NCI-H1436 (cell line): ENCODE results near the gene CLDN20.
"Not testable (repeated sequence)": the region's sequence is repeated elsewhere in the genome, so short reads cannot be mapped to it uniquely, and the experiment has no call there.

Experiments
- DNase-seq: peaks from one replicate; lab custom pipeline; 2025; lab: John Stamatoyannopoulos, UW

The CLDN20 gene, protein sequence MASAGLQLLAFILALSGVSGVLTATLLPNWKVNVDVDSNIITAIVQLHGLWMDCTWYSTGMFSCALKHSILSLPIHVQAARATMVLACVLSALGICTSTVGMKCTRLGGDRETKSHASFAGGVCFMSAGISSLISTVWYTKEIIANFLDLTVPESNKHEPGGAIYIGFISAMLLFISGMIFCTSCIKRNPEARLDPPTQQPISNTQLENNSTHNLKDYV

DNA sequence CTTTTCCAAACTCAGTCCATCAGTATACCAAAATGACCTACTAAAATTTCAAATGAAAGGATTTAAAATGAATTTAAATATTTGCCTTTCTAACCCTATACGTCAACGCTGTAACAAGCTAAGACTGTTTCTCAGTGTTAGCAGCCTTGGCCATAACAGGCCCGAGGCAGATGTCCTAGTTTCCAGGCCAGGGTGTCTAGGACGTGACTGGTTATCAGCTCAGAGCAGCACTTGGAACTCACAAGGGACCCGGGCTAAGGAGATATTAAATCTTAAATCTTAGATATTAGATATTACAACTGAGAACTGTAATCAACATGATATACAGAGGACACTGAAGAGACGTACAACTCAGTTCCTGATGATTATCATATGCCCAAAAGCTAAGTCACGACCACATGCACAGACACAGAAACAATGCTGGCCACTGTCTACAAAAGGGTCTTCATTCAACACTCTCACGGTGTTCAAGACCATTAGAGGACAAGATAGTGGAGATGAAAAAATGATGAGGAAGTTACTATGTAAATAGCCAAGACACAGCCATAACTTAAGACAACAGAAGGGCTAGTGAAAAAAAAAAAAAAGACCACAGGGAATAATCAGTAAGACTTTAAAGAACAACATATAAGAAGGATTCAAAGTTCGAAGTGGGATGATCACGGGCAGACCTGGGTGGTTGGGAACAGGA lies at the start of gene CLDN20:
Gene CLDN20, plus strand, starts transcription at position 641 of the 691 bp plus-strand sequence. CDS start 11,707 bp downstream, outside the sequence.
- no peak for DNase-seq

DNA sequence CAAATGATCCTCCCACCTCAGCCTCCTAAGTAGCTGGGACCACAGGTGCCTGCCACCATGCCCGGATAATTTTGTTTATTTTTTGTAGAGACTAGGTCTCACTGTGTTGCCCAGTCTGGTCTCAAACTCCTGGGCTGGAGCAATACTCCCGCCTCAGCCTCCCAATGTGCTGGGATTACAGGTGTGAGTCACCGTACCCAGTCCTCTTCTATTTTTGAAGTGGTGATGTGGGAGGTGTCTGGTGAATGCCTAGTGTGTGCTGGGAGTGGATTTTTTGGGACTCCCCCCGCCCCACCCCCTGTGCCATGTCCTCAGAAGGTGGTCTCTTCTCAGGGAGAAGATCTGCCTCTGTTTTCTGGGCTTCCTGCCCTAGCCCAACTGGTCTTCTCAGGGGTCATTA lies 47.9 kb upstream of the CLDN20 start:
- no peak for DNase-seq

DNA sequence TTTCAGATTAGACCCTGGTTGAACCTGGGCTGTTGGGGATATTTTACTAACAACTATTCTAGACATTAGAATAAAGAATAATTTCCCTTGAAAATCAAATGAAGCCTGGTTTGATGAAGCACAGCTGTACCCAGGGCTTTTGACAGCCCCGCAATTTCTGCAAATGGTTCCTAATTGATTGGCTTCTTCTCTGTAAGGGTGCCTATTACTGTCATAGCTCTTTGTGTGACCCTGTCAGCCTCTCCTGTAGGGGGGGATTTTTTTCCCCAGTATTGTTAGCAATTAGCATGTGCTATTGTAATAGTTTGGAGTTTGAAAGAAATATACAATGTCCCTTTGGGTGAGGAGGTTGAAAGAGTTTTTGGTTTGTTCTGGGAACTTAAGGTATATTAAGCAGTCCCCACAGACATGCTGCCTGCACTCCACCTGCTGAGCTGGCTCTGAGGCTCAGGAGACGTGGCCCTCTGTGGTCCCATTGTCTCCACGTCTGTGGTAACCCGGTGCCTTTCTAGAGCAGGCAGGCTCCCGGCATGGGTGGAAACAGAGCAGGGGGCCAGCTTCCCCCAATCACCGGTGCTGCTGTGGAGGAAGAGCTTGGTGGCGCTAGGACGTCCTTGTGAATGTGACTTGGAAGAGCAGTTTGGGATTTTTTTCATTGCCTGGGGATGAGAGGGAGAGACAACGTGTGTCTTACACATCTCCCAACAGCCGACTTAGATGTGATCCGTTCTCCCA lies 47.3 kb upstream of the CLDN20 start:
- DNase-seq, result peak; percentile 53

DNA sequence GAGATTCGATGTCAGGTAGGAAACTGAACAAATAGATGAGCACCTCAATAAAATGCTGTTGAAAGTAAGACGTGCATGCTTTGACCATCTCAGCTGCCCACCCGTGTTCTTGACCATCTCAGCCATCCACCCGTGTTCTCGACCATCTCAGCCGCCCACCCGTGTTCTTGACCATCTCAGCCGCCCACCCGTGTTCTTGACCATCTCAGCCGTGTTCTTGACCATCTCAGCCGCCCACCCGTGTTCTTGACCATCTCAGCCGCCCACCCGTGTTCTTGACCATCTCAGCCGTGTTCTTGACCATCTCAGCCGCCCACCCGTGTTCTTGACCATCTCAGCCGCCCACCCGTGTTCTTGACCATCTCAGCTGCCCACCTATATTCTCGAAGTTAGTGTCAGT lies 45.1 kb upstream of the CLDN20 start:
- DNase-seq, result not testable (repeated sequence)

DNA sequence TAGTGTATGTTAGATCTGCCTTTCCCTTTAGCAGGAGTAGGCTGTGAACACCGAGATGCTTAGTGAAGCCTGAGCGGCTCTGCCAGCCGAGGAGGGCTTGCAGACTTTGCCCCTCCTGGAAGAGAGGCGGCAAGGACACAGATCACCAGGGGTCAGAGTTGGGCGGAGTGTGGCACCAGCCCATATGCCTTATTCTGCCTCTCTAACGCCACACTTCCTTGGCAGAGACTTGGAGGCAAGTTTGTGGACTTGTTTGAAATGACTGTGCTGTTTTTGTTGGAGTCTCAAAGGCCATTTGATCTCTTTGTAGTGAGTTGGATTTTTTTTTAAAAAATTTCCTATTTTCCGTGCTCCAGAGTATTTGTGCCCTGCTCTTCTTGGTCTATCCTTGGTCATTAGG lies 44.5 kb upstream of the CLDN20 start:
- no peak for DNase-seq

DNA sequence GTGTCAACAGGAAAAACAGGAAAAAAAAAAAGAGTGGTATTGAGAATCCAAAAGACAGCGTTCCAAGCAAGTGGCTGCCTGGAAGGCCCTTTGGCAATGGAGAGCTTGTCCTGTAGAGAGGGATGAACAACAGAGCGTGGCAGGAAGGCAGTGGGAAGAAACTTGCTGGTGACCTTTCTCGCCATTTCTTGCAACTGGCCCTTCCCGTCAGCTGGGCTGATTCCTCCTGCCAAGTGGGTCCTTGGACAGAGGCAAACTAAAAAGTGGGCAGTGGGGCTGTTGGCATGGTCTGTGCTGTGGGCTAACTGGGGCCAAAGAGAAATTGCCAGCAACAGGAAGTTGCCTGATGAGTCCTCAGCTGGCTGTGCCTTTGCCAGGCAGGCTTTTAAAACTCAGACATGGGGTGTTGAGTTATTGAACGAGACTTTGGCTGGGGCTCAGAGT lies 43.9 kb upstream of the CLDN20 start:
- DNase-seq, result no peak

DNA sequence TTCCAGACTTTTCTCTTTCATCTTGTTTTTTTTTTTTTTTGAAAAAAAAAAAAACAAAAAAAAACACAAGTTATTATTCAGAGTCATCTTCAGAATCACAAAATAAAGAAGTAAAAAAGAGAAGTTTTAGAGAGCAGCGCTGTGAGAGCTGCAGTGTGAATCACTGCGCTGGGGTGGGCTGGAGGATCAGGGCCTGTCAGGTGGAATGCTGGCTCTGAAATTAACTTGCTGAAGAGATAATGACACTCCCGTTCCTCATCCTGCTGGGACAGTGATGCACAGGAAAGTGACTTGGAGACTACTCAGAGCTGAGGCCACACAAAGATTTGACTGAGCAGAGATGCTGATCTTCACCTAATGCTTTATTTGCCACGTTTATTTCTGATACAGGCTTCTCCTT lies 42.7 kb upstream of the CLDN20 start:
- no peak for DNase-seq

DNA sequence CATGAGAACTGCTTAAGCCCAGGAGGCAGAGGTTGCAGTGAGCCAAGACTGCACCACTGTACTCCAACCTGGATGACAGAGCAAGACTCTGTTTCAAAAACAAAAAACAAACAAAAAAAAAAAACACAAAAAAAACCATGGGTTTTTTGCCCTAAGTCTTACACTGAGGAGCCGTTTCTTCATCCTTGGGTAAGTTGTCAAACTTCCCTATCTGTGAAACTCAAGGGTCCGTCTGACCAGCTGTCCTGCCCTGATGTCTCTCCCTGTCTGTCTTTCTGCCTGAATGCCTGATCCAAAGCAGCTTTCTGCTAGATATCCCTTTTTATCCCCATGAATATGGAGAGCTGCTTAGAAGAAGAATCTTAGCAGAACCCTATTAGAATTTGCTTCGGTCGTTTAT lies 41.3 kb upstream of the CLDN20 start:
- no peak for DNase-seq

DNA sequence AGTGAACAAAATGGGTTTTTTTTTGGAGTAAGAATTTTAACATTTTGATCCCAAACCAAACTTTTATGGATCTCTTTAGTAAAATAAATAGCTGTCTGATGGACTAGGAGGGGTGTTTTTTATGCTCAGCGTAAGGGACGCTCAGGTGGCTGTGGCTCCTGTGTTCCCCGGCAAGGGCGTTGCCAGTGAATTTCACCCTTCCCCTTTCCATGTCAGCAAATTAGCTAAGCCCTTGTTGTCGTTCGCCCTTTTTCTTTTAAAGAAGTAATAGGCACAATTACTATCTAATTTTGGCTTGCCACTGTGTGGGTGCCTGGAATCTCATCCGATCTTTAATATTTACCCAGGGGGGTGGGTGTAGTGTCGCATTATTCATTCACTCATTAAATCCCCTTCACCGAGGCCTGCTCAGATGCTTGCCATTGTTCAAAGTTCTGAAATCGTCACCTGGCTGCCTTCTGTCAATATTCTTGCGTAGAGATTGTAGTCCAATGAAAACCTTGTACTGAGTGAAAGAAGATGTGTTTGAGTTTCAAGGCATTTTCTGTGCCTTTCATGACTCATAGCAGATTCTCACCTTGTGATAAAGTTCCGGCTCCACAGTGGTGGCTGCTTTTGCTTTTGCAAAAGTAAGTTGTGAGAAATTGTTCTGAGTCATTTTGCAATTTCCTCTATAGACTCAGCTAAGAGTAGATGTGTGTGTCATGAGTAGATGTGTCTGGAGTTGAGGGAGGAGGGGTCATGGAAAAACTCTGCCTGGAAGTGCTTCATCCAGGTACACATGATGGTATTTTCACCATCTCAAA lies 40.0 kb upstream of the CLDN20 start:
- no peak for DNase-seq

DNA sequence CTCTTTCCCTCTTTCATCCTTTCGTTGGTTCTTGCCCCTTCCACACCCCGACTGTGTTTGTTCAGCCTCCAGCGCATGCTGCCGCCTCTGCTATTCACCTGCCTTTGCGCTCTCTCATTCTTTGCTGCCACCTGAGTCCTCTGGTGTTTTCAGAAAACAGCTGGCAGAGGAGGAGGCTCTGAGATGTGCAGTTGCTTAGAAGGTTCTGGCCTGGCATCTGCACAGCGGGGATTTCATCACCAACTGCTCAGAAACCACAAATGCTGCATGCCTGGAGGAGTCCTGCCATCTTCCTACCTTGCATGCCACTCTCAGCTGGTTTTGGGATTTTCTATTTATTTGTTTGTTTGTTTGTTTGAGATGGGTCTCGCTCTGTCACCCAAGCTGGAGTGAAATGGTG lies 39.2 kb upstream of the CLDN20 start:
- no peak for DNase-seq

DNA sequence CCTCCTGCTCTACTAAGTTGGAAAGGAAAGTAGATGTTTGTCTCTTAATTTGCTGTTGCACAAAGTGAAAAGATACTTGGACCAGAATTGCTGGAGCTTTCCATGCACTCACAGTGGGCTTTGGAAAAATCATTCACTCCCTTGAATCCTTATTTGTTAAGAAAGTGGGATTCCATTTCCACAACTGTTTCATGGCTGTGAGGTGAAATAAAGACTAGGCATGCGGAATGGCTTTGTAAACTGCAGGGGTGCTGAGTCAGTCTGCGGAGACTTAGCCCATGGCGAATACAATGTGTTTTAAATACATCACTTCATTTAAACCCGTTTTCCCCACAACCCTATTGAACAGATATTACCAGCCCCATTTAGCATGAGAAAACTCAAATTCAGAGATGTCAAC lies 36.8 kb upstream of the CLDN20 start:
- no peak for DNase-seq

DNA sequence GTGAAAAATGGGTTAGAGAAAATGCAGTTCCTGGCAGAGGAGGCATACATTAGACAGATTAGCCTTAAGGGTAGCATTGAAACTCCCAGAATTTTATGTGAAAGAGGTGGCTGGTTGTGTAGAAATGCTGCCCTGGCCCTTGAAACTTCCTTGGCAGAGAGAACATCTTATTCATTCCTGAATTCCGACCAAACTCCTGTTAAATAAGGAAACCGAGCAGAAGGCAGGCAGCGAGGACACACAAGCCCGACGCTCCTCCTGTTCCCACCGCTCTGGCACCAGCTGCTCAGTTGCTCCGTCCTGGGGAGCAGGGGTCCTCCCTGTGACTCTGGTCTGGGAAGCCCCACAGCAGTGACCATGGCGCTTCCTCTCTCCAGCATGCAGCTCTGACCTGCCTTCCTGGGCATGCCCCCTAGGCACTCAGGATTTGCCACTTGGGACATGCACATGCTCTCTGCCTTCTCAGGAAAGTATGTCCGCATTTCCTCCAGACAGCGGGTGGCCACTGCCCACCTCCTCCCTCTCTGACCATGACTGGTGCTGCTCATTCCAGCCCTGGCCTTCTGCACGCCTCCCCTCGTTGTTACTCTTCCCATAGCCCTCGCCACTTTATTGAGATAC lies 35.2 kb upstream of the CLDN20 start:
- DNase-seq, result no peak

DNA sequence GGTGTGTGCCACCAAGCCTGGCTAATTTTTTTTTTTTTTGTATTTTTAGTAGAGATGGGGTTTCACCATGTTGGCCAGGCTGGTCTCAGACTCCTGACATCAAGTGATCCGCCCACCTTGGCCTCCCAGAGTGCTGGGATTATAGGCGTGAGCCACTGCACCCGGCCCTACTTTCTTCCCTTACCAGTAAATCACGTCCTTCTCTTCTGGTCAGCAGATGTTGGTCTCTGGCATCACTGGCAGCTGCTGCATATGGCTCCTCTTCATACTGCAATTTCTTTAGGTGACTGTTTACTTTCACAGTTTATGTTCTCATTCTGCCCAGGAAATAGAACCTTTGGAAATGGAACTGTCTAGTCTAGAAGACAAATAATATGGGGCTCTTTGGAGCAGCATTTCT lies 32.8 kb upstream of the CLDN20 start:
- DNase-seq, result not testable (repeated sequence)

DNA sequence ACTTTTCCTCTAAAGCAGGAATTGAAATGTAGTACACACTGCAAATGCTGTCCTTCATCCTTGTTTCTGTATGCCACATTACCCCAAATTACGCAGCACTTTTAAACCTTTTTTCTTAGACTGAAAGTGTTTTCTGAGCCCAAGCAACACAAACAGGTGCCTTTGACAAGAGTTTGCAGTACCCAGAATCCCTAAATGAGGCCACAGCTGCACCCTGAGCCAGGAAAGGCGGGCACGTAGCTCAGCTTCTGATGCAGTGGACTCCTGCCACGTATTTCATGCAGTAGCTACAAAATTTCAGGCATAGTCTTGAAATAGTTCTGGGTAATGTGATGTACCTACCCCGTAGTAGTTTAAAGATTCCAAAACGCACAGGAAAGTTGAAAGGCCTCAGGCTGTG lies 31.0 kb upstream of the CLDN20 start:
- no peak for DNase-seq

DNA sequence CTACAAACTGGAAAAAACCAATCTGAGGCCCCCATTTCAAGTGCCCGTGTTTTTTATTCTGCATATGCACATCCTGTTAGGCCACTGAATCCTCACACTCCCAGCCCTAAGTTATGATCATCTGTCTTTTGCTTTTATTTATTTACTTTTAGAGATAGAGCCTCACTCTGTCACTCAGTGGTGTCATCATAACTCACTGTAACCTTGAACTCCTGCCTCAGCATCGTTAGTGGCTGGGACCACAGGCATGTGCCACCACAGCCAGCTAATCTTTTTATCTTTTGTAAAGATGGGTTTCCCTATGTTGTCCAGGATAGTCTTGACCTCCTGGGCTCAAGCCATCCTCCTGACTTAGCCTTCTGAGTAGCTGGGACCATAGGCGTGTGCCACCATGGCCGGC lies 29.6 kb upstream of the CLDN20 start:
- DNase-seq, result no peak

DNA sequence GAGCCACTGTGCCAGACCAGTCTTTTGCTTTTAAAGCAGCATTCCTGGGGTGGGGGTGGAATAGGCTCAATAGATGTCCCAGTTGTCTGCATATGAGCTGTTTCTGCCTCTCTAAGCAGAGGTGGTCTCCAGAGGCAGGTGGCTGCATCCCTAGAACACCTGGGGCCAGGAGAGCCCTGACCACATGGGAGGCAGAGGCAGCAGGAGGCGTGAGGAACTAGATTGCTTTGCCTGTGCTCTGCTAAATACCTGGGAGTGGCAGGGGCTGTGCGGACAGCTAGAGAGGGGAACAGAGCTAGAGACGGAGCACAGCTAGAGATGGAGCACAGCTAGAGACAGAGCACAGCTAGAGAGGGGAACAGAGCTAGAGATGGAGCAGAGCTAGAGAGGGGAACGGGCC lies 29.1 kb upstream of the CLDN20 start:
- no peak for DNase-seq

DNA sequence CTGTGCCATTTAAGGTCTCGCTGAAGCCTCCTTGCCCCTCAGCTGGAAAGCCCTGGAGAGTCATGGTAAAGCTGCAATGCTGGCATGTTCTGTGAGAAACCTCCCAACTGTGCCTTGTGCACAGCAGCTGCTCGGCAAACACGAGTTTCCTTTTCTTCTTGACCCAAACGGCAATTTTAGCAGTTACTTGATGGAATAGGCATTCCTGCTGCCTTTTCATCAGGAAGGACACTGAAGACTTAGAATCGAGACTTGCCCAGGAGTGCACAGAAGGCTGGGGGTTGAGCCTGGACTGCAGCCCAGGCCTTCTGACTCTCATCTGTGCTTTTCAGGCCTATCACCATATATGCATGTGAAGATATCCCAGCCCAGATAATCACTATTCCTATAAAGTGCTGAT lies 28.7 kb upstream of the CLDN20 start:
- no peak for DNase-seq

DNA sequence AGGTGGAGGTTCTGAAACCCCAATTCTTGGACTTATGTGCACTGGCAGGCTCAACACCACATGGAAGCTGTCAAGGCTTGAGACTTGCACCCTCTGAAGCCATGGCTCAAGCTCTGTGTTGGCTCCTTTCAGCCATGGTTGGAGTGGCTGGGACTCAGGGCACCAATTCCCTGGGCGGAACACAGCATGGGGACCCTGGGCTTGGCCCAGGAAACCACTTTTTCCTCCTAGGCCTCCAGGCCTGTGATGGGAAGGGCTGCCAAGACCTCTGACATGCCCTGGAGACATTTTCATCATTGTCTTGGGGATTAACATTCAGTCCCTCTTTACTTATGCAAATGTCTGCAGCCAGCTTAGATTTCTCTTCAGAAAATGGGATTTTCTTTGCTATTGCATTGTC lies 26.2 kb upstream of the CLDN20 start:
- DNase-seq, result no peak

DNA sequence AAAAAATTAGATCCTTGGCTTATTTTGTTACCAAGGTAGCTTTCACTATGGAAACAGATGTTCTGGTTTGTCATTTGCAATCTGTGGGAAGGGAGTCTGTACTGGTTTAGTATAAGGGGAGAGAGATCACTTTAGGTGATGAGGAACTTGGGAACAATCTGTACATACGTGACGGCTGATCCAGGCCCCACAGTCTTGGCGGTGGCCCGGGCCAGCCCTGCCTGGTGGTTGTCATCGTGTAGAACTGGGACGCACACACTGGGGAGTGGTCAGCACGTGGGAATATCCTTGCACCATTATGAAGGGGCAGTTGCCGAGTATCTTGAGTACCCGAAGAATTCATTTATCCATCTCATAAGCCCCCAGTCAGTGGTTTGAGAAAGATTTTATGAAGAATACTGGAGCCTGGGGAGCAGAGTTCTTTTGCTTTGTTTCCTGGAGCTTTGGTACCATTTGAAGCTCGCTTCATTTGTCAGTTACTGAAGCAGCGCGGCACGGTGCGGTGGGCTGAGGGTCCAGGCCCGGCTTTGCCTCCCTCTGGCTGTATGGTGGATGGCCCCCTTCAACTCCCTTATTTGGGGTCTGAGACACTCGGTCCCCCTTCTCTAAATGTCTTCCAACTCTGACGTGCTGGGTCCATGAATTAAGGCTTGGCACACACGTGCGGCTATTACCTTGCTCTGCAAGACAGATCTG lies 22.8 kb upstream of the CLDN20 start:
- DNase-seq, result no peak

DNA sequence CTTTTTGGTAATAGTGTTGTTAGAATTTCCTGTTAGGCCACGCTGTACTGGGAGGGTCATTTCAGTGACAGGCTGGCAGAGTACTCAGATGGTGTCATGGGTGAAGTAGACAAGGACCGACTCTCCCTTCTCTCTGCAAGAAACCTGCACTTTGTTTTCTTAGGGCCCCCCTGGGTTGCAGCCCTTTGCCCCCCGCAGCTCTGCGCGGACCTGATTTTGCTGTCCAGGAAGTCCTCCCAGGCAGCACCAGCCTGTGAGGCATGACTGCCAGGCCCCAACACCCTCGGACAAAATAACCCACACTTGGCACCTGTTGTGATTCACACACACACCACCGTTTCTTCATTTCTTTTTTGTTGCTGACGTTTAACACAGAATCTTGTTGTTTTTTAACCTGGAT lies 21.8 kb upstream of the CLDN20 start:
- no peak for DNase-seq

DNA sequence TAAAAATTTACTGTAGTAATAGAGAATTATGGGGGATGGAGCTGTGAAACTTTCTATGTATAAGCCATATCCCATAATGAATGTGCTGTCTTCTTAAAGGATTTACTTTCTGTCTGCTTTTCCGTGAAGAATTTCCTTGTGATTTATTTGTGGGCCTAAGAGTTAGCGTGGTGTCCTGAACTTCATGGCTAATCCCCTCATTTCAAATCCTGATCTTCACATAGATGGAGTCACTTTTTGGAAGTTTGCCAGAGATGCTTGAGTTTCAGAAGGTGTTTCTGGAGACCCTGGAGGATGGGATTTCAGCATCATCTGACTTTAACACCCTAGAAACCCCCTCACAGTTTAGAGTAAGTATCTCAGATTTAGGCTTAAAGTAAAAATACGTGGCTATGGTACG lies 19.4 kb upstream of the CLDN20 start:
- no peak for DNase-seq
